LNCaP clone FGC (cell line): ENCODE measurements around the gene ALDH5A1.

Source experiments
- DNase-seq: peaks from one replicate; pipeline ENCODE4 v3.0.0-alpha.2; 2011; ENCODE audit warnings: low read depth
- H3K4me3 ChIP-seq: 2 replicates; pipeline ENCODE4 v1.5.1; 2011; ENCODE audit warnings: mild to moderate bottlenecking, low read depth, low read length, control low read depth
- TF ChIP-seq, protein P1 (sequence below): IDR thresholded peaks from 2 replicates; pipeline ENCODE4 v1.5.1; 2012; ENCODE audit warnings: mild to moderate bottlenecking; ENCODE audit not compliant: control insufficient read depth, insufficient read depth; ENCODE audit errors: extremely low read depth

ALDH5A1 gene

DNA sequence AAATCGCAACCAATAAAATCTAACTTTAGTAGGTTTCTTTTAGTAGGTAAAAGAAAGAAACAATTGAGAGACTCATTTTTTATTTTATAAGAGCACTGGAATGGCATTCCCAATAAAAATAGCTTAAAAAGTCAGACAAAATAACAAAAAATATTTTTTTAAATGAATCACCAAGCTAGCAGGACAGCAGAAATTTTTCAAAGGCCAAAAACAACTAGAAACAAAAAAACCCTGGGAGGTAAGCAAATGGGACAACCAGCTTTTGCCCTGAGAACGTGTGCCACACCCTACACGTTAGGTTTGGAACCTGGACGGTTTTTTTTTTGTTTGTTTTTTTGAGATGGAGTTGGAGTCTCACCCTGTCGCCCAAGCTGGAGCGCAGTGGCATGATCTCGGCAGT lies 25.0 kb upstream of the ALDH5A1 start:
- no peak for DNase-seq
- no peak overlapping the region for H3K4me3 ChIP-seq
- TF ChIP-seq, protein P1, sequence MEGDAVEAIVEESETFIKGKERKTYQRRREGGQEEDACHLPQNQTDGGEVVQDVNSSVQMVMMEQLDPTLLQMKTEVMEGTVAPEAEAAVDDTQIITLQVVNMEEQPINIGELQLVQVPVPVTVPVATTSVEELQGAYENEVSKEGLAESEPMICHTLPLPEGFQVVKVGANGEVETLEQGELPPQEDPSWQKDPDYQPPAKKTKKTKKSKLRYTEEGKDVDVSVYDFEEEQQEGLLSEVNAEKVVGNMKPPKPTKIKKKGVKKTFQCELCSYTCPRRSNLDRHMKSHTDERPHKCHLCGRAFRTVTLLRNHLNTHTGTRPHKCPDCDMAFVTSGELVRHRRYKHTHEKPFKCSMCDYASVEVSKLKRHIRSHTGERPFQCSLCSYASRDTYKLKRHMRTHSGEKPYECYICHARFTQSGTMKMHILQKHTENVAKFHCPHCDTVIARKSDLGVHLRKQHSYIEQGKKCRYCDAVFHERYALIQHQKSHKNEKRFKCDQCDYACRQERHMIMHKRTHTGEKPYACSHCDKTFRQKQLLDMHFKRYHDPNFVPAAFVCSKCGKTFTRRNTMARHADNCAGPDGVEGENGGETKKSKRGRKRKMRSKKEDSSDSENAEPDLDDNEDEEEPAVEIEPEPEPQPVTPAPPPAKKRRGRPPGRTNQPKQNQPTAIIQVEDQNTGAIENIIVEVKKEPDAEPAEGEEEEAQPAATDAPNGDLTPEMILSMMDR: no peak

DNA sequence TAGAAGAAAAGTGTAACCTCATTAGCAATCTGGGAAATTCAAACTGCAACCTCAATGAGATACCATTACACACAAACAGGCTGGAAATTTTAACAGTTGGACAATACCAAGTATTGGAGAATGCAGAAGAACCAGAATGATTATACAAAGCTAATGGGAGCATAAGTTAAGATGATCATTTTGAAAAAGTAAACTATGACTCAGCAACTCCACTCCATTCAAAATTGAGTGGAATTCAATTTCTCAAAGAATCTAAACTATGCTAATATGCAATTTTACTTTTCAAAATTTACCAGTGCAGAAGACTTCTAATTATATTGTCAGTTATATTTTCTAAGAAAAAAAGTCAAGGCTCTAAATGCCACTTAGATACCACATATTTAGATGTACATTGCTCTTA lies 22.6 kb upstream of the ALDH5A1 start:
- TF ChIP-seq, protein P1: no peak
- DNase-seq: no peak
- H3K4me3 ChIP-seq: no peak overlapping the region

DNA sequence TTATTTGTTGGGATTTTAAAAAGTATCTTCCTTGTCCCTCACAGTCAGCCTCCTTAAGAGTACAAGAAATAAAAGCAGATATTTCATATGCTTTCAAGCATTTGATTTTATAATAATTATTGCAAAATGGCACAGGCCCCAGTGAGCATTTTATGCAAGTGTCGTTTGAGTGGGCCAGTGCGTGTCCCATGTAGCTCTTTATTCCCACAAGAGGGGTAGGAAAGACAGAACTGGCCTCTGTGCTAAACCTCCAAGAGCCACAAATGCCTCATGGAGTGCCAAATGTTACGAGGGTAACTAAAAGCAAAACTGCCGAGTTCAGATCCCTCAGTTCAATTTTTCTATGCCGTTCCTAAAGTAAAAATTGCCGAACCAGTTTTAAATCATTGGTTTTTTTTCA lies 18.1 kb upstream of the ALDH5A1 start:
- no peak overlapping the region for H3K4me3 ChIP-seq
- no peak for DNase-seq
- TF ChIP-seq, protein P1: no peak

DNA sequence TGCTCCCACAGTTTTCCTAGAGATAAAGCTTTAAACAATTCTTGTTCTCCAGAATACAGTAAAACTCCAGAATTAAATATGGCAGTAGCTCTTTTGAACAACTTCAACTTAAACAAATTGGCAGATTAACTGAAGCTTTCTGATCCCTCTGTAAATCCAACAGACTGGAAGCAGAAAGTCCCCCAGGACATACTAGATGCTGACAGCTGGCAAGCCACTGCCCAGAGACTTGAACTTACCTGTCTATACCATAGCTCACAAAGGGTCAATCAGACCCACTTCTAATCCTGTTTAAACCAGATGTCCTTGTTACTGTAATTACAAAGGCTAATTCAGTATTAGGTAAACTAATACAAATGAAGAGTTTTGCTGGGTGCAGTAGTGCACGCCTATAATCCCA lies 17.7 kb upstream of the ALDH5A1 start:
- DNase-seq: no peak
- no peak overlapping the region for H3K4me3 ChIP-seq
- TF ChIP-seq, protein P1: no peak

DNA sequence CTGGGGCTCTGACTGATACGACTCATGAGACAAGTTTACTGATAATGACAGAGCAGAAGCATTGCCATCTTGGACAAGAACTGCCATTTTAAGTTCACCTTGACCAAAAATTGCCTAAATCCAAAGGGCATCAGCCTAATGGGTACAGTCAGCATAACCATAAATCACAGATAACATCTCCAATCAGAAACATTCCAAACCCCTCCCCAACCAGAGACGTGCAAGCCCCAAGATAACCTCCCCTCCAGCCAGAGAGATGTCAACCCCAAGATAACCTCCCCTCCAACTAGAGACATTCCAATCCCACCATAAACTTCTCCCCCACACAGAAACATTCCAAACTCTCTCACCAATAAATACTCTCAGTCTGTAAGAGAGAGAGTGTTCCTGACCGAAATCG lies 15.9 kb upstream of the ALDH5A1 start:
- TF ChIP-seq, protein P1: no peak
- H3K4me3 ChIP-seq: no peak overlapping the region
- DNase-seq: no peak

DNA sequence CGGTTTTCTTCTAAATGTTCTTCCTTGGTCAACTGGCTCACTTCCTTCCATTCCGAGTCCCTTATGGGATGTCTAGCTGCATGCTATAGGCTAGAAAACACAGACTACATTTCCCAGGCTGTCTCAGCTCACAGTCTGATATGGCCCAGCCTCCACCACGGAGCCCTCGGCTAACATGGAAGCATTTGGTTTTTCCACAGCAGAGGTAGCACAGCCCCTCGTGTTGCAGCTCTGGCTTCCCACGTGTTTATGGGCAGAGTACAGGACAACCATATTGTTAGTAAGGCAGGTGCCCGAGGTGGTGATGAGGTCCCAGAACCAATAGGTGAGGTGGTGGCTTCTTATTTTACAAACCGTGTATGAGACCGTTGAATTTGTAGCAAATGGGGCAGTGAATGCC lies 14.1 kb upstream of the ALDH5A1 start:
- no peak for DNase-seq
- H3K4me3 ChIP-seq: no peak overlapping the region
- TF ChIP-seq, protein P1: no peak

DNA sequence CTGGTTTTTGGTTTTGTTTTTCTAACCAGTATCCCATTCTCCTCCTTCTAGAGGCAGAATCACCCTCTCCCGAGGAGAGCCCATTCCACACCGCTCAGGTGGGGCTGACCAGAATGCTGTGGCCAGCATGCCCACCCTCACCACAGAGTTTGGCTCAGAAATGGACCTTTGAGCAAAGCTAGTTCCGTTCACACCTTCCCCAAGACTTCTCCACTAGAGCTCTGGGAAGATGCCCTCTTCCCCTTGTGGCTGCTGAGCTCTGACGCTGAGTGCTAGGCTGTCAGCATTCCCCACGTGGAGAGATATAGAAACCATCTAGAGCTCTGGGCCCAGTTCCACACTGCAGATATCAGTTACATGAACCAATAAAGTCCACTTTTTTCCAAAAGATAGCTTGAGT lies 13.3 kb upstream of the ALDH5A1 start:
- H3K4me3 ChIP-seq: no peak overlapping the region
- no peak for DNase-seq
- TF ChIP-seq, protein P1: no peak
